Measurements from ENCODE around the gene HCRTR2. TPM values are rescaled to one million over a fixed set of nuclear protein-coding genes. Genes with fewer than 3 reads are reported as not detected.
A peak's percentile ranks its signal among the peaks of the same experiment; 100 is the strongest.
"Not testable (repeated sequence)": the region's sequence is repeated elsewhere in the genome, so short reads cannot be mapped to it uniquely, and the experiment has no call there.

Gene HCRTR2
- total RNA-seq, 1 experiment from 2014 or later, result not detected

- not testable (repeated sequence) for BruUV-seq (replicated peaks)
- peak; percentile 41 for DNase-seq (ENCODE audit: unreplicated experiment)
Observed at GRCh38 chr6:55240975-55241605, 66.8 kb downstream of the HCRTR2 start.

DNA sequence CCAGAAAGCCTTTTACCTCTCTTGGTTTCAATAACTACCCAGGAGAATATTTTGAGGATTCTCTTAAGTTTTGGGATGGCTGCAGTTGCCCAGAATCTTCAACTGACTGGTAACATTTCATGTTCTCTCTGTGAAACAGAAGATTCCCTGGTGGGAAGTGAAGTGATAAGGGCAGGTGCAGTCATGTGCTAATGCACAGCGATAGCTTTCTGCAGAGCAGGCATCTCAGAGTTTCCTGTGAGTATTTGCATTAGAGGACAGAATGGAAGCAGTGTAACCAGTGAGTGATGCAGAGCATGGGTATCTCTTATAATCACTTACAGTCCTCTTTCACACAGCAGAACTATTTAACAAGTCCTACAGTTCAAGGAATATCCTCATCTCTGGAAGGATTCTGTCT is 76.1 kb downstream of the HCRTR2 start:
- ChIA-PET CTCF (interaction anchor here (0.8 to 1.0 kb wide), 2 partner anchors 81 to 1266 kb away, joined by 3 to 5 read pairs; no protein-coding TSS in a partner anchor), POLR2A (interaction anchor here (0.6 kb wide), 1 partner anchor 14 kb away, joined by 3 read pairs; no protein-coding TSS in a partner anchor)
- H3K36me3 Mint-ChIP-seq (ENCODE audit: insufficient read depth, unreplicated experiment), result no peaks in the 10 kb centered on the region
- TF ChIP-seq, protein P1, sequence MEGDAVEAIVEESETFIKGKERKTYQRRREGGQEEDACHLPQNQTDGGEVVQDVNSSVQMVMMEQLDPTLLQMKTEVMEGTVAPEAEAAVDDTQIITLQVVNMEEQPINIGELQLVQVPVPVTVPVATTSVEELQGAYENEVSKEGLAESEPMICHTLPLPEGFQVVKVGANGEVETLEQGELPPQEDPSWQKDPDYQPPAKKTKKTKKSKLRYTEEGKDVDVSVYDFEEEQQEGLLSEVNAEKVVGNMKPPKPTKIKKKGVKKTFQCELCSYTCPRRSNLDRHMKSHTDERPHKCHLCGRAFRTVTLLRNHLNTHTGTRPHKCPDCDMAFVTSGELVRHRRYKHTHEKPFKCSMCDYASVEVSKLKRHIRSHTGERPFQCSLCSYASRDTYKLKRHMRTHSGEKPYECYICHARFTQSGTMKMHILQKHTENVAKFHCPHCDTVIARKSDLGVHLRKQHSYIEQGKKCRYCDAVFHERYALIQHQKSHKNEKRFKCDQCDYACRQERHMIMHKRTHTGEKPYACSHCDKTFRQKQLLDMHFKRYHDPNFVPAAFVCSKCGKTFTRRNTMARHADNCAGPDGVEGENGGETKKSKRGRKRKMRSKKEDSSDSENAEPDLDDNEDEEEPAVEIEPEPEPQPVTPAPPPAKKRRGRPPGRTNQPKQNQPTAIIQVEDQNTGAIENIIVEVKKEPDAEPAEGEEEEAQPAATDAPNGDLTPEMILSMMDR (IDR thresholded peaks at IDR 0.05; ENCODE audit: unreplicated experiment), result no peak
- H3K27me3 Mint-ChIP-seq (ENCODE audit: insufficient read depth, unreplicated experiment), result no peaks in the 10 kb centered on the region
- H3K27ac Mint-ChIP-seq (ENCODE audit: low read depth, unreplicated experiment), result no peak overlapping the region
- no peak overlapping the region for H3K4me3 Mint-ChIP-seq (ENCODE audit: unreplicated experiment)
- intact Hi-C loops (cut with micrococcal nuclease), result no loop called here
- no peaks in the 10 kb centered on the region for H3K9me3 Mint-ChIP-seq (ENCODE audit: unreplicated experiment)
- DNase-seq (ENCODE audit: unreplicated experiment), result no peak
- no TSS peak for BruUV-seq (replicated peaks)
- peaks cover 7% of the 10 kb centered on the region for H3K4me1 Mint-ChIP-seq (ENCODE audit: insufficient read depth, unreplicated experiment)

More at GRCh38 chr6:55240975-55241605, 66.8 kb downstream of the HCRTR2 start:
- intact Hi-C loops (cut with micrococcal nuclease), result loop anchor here (1.0 to 5.0 kb wide), 4 partner anchors 172 to 1262 kb away; no protein-coding TSS in a partner anchor
- peaks cover 15% of the 10 kb centered on the region for H3K4me1 Mint-ChIP-seq (ENCODE audit: insufficient read depth, unreplicated experiment)
- H3K27ac Mint-ChIP-seq (ENCODE audit: low read depth, unreplicated experiment); H3K36me3 Mint-ChIP-seq (ENCODE audit: insufficient read depth, unreplicated experiment); POLR2A ChIA-PET; H3K4me3 Mint-ChIP-seq (ENCODE audit: unreplicated experiment); H3K9me3 Mint-ChIP-seq (ENCODE audit: unreplicated experiment); H3K27me3 Mint-ChIP-seq (ENCODE audit: insufficient read depth, unreplicated experiment): not testable (repeated sequence)
- CTCF ChIA-PET, result interaction anchor here (0.7 to 5.3 kb wide), 3 partner anchors 23 to 523 kb away, joined by 3 to 30 read pairs (median 9); no protein-coding TSS in a partner anchor
- TF ChIP-seq, protein P1 (IDR thresholded peaks at IDR 0.05; ENCODE audit: unreplicated experiment), result peak; percentile 69

GRCh38 chr6:55255113-55255512 is 80.8 kb downstream of the HCRTR2 start:
- intact Hi-C loops (cut with micrococcal nuclease), result no loop called here
- TF ChIP-seq, protein P1 (IDR thresholded peaks at IDR 0.05; ENCODE audit: unreplicated experiment), result no peak
- Mint-ChIP-seq H3K36me3 (ENCODE audit: insufficient read depth, unreplicated experiment) (no peaks in the 10 kb centered on the region), H3K4me1 (ENCODE audit: insufficient read depth, unreplicated experiment) (no peaks in the 10 kb centered on the region), H3K27ac (ENCODE audit: low read depth, unreplicated experiment) (no peak overlapping the region), H3K27me3 (ENCODE audit: insufficient read depth, unreplicated experiment) (no peaks in the 10 kb centered on the region), H3K9me3 (ENCODE audit: unreplicated experiment) (no peaks in the 10 kb centered on the region), H3K4me3 (ENCODE audit: unreplicated experiment) (no peak overlapping the region)
- POLR2A ChIA-PET, result no interaction called here
- BruUV-seq (replicated peaks), result no TSS peak
- no peak for DNase-seq (ENCODE audit: unreplicated experiment)
- CTCF ChIA-PET, result interaction anchor here (0.6 kb wide), 1 partner anchor 71 kb away, joined by 4 read pairs; no protein-coding TSS in a partner anchor

GRCh38 chr6:55260181-55260580 is 85.9 kb downstream of the HCRTR2 start:
- no peaks in the 10 kb centered on the region for H3K27me3 Mint-ChIP-seq (ENCODE audit: insufficient read depth, unreplicated experiment)
- H3K4me1 Mint-ChIP-seq (ENCODE audit: insufficient read depth, unreplicated experiment), result no peaks in the 10 kb centered on the region
- ChIA-PET POLR2A (interaction anchor here (0.5 kb wide), 1 partner anchor 73 kb away, joined by 3 read pairs; no protein-coding TSS in a partner anchor), CTCF (no interaction called here)
- no peaks in the 10 kb centered on the region for H3K9me3 Mint-ChIP-seq (ENCODE audit: unreplicated experiment)
- BruUV-seq (replicated peaks), result no TSS peak
- intact Hi-C loops (cut with micrococcal nuclease), result no loop called here
- H3K4me3 Mint-ChIP-seq (ENCODE audit: unreplicated experiment), result no peak overlapping the region
- TF ChIP-seq, protein P1 (IDR thresholded peaks at IDR 0.05; ENCODE audit: unreplicated experiment), result no peak
- no peaks in the 10 kb centered on the region for H3K36me3 Mint-ChIP-seq (ENCODE audit: insufficient read depth, unreplicated experiment)
- no peak for DNase-seq (ENCODE audit: unreplicated experiment)
- no peak overlapping the region for H3K27ac Mint-ChIP-seq (ENCODE audit: low read depth, unreplicated experiment)

All from MCF 10A (cell line).